Activated naive CD4-positive, alpha-beta T cell treated with Interleukin-2 at 50 U/mL for 16 hours (primary cell): ENCODE results near the gene ZNF738.
"Not testable (repeated sequence)": the region's sequence is repeated elsewhere in the genome, so short reads cannot be mapped to it uniquely, and the experiment has no call there.

Source experiments
- DNase-seq: peaks from one replicate; pipeline ENCODE4 v3.0.0-alpha.2; 2020

Gene ZNF738

DNA sequence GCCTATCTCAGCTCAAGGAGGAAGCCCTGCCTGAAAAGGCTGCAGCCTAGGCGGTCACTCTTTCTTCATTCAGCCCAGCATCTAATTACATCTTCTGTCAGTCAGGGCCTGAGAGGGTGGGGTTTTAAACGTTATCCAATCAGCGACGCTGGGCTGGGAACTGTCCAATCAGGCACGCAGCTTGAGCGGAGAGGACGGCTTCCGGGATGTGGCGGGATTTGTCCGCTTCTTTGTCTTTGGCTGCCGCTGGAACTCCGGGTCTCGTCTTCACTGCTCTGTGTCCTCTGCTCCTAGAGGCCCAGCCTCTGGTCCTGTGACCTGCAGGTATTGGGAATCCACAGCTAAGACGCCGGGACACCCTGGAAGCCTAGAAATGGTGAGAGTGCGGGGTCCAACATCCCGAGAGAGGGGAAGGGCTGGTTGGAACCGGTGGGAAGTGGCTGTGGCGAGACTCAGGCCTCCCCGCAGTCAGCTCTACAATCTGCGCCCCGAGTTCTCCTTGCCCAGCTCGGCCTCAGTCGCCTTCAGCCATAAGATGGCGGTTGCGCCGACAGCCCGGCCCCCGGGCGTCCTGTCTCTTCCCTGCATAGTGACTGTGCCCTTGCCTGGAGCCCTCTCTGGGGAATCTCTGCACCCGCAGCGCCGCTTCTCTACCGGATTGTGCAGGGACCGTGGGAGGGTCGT is at the start of gene ZNF738:
Gene ZNF738, plus strand, starts transcription at position 233 of the 684 bp plus-strand sequence. Its CDS starts 141 bp downstream, at position 374.
- DNase-seq: peak; percentile 87

- DNase-seq: not testable (repeated sequence)
These were observed 46.0 kb upstream of the ZNF738 start for GRCh38 chr19:21312807-21313206.

DNA sequence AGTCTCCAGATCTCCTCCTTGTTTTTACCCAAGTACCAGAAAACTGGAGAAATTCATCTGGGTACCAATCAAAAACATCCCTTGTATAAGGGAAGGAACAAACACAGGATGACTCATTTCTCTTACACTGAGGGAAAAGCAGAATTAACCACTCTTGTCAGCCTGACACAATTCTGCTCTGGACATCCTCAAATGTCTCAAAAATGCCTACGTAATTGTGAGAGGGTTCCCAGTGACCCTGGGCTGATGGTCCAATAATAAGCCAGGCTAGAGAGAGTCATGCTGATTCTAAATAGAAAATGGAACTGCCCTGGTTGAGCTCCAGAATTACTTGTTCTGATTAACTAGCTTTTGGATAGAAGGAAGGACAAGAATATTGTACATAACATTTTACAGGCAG is 44.1 kb upstream of the ZNF738 start:
- no peak for DNase-seq

- no peak for DNase-seq
These were observed 41.0 kb upstream of the ZNF738 start for GRCh38 chr19:21317821-21318220.

DNA sequence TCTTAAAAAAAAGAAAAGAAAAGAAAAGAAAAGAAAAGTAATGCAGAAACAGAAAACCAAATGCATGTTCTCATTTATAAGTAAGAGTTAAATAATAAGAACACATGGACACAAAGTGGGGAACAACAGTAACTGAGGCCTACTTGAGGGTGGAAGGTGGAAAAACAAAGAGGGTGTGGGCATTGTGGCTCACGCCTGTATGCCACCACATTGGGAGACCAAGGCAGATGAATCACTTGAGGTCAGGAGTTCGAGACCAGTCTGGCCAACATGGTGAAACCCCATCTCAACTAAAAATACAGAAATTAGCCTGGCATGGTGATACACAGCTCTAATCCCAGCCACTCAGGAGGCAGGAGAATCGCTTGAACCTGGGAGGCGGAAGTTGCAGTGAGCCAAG is 37.7 kb upstream of the ZNF738 start:
- no peak for DNase-seq

GRCh38 chr19:21321996-21322395 is 36.8 kb upstream of the ZNF738 start:
- DNase-seq: no peak

GRCh38 chr19:21322528-21322927 is 36.3 kb upstream of the ZNF738 start:
- DNase-seq: no peak

DNA sequence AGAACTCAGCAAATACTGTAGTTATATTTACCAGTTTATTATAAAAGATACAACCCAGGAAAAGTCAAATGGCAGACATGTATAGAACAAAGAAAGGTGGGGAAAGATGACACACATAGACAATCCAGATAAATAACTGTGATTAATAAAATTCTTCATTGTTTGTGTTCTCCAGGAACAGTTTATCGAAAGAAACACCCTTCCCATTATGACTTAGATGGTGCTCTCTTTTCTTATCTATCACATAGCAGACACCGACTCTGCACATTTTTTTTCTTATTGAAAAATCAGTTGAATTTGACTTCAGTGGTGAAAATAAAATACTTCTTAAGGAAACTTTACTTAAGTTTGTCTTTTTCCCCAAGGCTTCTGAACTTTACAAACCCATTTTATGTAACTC is 35.8 kb upstream of the ZNF738 start:
- no peak for DNase-seq

DNA sequence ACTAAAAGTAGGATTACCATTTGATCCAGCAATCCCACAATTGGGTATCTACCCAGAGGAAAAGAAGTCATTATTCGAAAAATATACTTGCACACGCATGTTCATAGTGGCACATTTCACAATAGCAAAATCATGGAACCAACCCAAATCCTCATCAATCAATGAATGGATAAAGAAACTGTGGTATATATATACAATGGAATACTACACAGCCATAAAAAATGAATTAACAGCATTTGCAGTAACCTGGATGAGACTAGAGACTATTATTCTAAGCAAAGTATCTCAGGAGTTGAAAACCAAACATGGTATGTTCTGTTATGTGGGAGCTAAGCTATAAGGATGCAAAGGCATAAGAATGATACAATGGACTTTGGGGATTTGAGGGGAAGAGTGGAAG is 32.6 kb upstream of the ZNF738 start:
- DNase-seq: no peak

DNA sequence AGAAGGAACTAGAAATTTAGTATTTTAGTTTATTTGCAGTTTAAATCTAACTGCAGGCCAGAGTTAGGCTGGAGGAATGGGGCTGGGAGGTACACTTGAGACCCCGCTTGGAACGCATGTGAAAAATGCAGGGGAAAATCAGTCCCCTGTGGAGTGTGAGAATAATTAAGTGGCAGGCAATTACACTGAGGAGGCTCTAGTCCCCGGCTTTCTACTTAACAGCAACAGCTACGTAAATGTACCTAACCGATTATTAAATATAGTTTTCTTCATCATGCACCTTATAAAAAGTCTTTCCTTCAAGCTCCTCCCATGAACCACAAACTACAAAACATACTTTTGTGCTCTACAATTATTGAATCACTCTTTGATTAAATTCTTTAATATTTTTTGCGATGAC is 30.4 kb upstream of the ZNF738 start:
- no peak for DNase-seq

- peak; percentile 75 for DNase-seq
These were observed 29.8 kb upstream of the ZNF738 start, which contains the start of gene ZNF708 for GRCh38 chr19:21328885-21329605. TSS of gene ZNF708 (minus strand) at chr19:21329410. CDS start at chr19:21329212, 198 bp downstream.

- no peak for DNase-seq
These were observed 23.1 kb upstream of the ZNF738 start for GRCh38 chr19:21335721-21336120.

GRCh38 chr19:21344841-21345240 is 14.0 kb upstream of the ZNF738 start:
- not testable (repeated sequence) for DNase-seq

GRCh38 chr19:21352830-21353229 is 6.0 kb upstream of the ZNF738 start:
- no peak for DNase-seq

GRCh38 chr19:21362291-21362690 is 3.5 kb downstream of the ZNF738 start:
- no peak for DNase-seq

- no peak for DNase-seq
These were observed 25.3 kb downstream of the ZNF738 start for GRCh38 chr19:21383980-21384582.

- DNase-seq: no peak
These were observed 37.3 kb downstream of the ZNF738 start for GRCh38 chr19:21396121-21396520.

DNA sequence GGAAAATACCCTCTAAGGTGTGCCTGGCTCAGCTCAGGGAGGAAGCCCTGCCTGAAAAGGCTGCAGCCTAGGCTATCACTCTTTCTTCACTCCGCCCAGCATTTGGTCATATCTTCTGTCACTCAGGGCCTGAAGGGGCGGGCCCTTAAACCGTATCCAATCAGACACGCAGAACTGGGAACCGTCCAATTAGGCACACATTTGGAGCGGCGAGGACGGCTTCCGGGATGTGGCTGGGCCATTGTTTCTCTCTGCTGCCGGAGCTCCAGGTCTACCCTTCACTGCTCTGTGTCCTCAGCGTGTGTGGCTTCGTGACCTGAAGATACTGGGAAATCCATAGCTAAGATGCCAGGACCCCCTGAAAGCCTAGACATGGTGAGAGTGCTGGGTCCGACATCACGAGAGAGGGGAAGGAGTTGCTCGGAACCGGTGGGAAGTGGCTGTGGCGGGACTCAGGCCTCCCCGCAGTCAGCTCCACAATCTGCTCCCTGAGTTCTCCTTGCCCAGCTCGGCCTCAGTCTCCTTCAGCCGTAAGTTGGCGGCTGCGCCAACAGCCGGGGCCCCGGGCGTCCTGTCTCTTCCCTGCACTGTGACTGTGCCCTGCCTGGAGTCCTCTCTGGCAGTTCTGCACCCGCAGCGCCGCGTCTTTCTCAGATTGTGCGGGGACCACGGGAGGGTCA is 38.2 kb downstream of the ZNF738 start, which contains the start of gene ZNF493:
Gene ZNF493, plus strand, starts transcription at position 241 of the 680 bp plus-strand sequence. Its CDS starts 105 bp downstream, at position 346.
- DNase-seq: peak; percentile 92

DNA sequence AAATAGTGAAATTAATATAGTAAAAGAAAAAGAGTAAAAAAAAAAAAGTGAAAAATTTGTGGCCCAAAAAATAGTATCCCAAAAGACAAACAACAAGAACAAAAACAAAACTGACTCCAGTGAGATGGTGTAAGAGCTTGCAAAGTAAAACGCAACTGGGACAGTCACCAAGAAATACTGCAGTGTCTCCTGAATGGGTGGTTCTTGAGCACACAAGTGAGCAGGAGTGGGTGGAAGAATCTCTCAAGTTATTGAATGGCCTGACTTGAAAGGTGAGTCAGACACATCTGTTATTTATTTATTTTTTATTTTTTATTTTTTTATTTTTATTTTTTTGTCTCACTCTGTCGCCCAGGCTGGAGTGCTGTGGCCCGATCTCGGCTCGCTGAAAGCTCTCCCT is 40.1 kb downstream of the ZNF738 start:
- no peak for DNase-seq

DNA sequence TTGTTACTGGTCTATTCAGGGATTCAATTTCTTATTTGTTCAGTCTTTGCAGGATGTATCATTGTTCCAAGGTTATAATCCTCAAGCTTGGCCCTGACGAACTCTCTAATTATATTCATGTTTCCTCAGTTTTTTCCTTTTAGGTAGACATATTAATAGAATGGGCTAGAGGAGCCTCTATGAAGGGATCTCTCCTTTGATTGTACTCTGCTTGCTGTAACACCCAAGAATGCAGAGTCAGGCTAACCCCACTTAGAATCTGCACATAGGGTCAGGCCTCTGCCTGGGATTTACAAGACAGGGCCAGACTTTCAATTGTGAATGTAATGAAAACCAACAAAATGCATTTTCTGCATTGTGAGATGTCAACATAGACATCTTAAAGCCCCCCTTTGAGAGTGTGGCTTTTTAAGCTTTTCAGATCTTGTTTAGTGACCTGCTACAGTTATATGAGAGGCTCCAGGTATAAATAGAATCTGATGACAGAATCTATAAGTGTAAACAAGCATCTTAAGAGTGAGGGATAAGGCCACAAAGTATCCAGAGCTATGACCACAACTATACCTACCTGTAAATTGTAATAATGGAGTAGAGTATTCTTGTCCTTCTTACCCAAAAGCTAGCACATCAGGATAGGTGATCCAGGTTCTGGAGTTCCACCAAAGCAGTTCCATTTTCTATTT is 43.6 kb downstream of the ZNF738 start:
- DNase-seq: no peak

- DNase-seq: no peak
These were observed 51.4 kb downstream of the ZNF738 start for GRCh38 chr19:21410166-21410565.

GRCh38 chr19:21422244-21422643 is 63.4 kb downstream of the ZNF738 start:
- DNase-seq: no peak
